Measurements from ENCODE around the gene RBM34.

Gene RBM34

GRCh38 chr1:235145639-235146038 is 15.4 kb downstream of the RBM34 start:
- TF ChIP-seq CTCF (IDR thresholded peaks at IDR 0.05; ENCODE audit: low read depth, low read length) = no peak
- no peak overlapping the region for H3K4me3 ChIP-seq (ENCODE audit: low read depth, low read length)
- no peak for DNase-seq (ENCODE audit: low read depth, low spot score)
- in situ Hi-C loops (cut with HindIII; ENCODE audit: low sequenced_read_pairs) = no loop called here

GRCh38 chr1:235142991-235143390 is 18.1 kb downstream of the RBM34 start:
- no peak for TF ChIP-seq CTCF (IDR thresholded peaks at IDR 0.05; ENCODE audit: low read depth, low read length)
- no peak overlapping the region for H3K4me3 ChIP-seq (ENCODE audit: low read depth, low read length)
- DNase-seq (ENCODE audit: low read depth, low spot score) = no peak
- in situ Hi-C loops (cut with HindIII; ENCODE audit: low sequenced_read_pairs) = no loop called here

GRCh38 chr1:235139315-235139714 is 21.7 kb downstream of the RBM34 start:
- TF ChIP-seq CTCF (IDR thresholded peaks at IDR 0.05; ENCODE audit: low read depth, low read length) = no peak
- no peak overlapping the region for H3K4me3 ChIP-seq (ENCODE audit: low read depth, low read length)
- DNase-seq (ENCODE audit: low read depth, low spot score) = no peak
- in situ Hi-C loops (cut with HindIII; ENCODE audit: low sequenced_read_pairs) = no loop called here

- H3K4me3 ChIP-seq (ENCODE audit: low read depth, low read length) = no peak overlapping the region
These were observed 22.2 kb downstream of the RBM34 start for GRCh38 chr1:235138821-235139220.

GRCh38 chr1:235136111-235136510 is 24.9 kb downstream of the RBM34 start:
- TF ChIP-seq CTCF (IDR thresholded peaks at IDR 0.05; ENCODE audit: low read depth, low read length) = no peak
- in situ Hi-C loops (cut with HindIII; ENCODE audit: low sequenced_read_pairs) = no loop called here
- DNase-seq (ENCODE audit: low read depth, low spot score) = no peak
- no peak overlapping the region for H3K4me3 ChIP-seq (ENCODE audit: low read depth, low read length)

More at GRCh38 chr1:235138821-235139220, 22.2 kb downstream of the RBM34 start:
- no peak for TF ChIP-seq CTCF (IDR thresholded peaks at IDR 0.05; ENCODE audit: low read depth, low read length)
- DNase-seq (ENCODE audit: low read depth, low spot score) = no peak
- in situ Hi-C loops (cut with HindIII; ENCODE audit: low sequenced_read_pairs) = no loop called here

GRCh38 chr1:235134171-235134570 is 26.9 kb downstream of the RBM34 start:
- H3K4me3 ChIP-seq (ENCODE audit: low read depth, low read length) = no peak overlapping the region
- no peak for TF ChIP-seq CTCF (IDR thresholded peaks at IDR 0.05; ENCODE audit: low read depth, low read length)
- in situ Hi-C loops (cut with HindIII; ENCODE audit: low sequenced_read_pairs) = no loop called here
- DNase-seq (ENCODE audit: low read depth, low spot score) = no peak

- in situ Hi-C loops (cut with HindIII; ENCODE audit: low sequenced_read_pairs) = no loop called here
- no peak for TF ChIP-seq CTCF (IDR thresholded peaks at IDR 0.05; ENCODE audit: low read depth, low read length)
- no peak for DNase-seq (ENCODE audit: low read depth, low spot score)
- H3K4me3 ChIP-seq (ENCODE audit: low read depth, low read length) = no peak overlapping the region
These were observed 28.0 kb downstream of the RBM34 start for GRCh38 chr1:235133086-235133485.

All from astrocyte of the spinal cord (primary cell).